ENCODE measurements around the gene HSP90AB1.

Gene HSP90AB1

GRCh38 chr6:44226368-44227147 lies 20.3 kb upstream of the HSP90AB1 start:
- Histone ChIP-seq H3K36me3 (no peaks in the 10 kb centered on the region), H3K4me3 (ENCODE audit: low read depth in 1 of 2, low read length in 1 of 2) (peak overlapping the region in 1 of 2 experiments; percentile 0), H3K27ac (peak overlapping the region; percentile 76), H3K4me1 (ENCODE audit: control insufficient read depth in 1 of 2, insufficient read depth in 1 of 2, low read depth in 1 of 2, low read length in 1 of 2) (peaks cover 58 to 63% of the 10 kb centered on the region in 2 experiments), H3K27me3 (peaks cover 12% of the 10 kb centered on the region), H3K9me3 (no peaks in the 10 kb centered on the region)
- no peak for TF ChIP-seq CTCF (IDR thresholded peaks at IDR 0.05)

GRCh38 chr6:44227148-44227793 lies 19.6 kb upstream of the HSP90AB1 start:
- H3K9me3 ChIP-seq = no peaks in the 10 kb centered on the region
- no peak overlapping the region for H3K4me3 ChIP-seq (ENCODE audit: low read depth in 1 of 2, low read length in 1 of 2)
- H3K27ac ChIP-seq = no peak overlapping the region
- TF ChIP-seq CTCF (IDR thresholded peaks at IDR 0.05) = no peak
- peaks cover 12% of the 10 kb centered on the region for H3K27me3 ChIP-seq
- H3K4me1 ChIP-seq (ENCODE audit: control insufficient read depth in 1 of 2, insufficient read depth in 1 of 2, low read depth in 1 of 2, low read length in 1 of 2) = peaks cover 58 to 64% of the 10 kb centered on the region in 2 experiments
- H3K36me3 ChIP-seq = no peaks in the 10 kb centered on the region

GRCh38 chr6:44228031-44228430 lies 18.9 kb upstream of the HSP90AB1 start:
- H3K36me3 ChIP-seq = no peaks in the 10 kb centered on the region
- no peak for TF ChIP-seq CTCF (IDR thresholded peaks at IDR 0.05)
- peaks cover 56 to 62% of the 10 kb centered on the region in 2 experiments for H3K4me1 ChIP-seq (ENCODE audit: control insufficient read depth in 1 of 2, insufficient read depth in 1 of 2, low read depth in 1 of 2, low read length in 1 of 2)
- H3K4me3 ChIP-seq (ENCODE audit: low read depth in 1 of 2, low read length in 1 of 2) = no peak overlapping the region
- H3K9me3 ChIP-seq = no peaks in the 10 kb centered on the region
- peaks cover 8% of the 10 kb centered on the region for H3K27me3 ChIP-seq
- no peak overlapping the region for H3K27ac ChIP-seq

GRCh38 chr6:44228433-44228832 lies 18.5 kb upstream of the HSP90AB1 start:
- no peaks in the 10 kb centered on the region for H3K9me3 ChIP-seq
- H3K4me3 ChIP-seq (ENCODE audit: low read depth in 1 of 2, low read length in 1 of 2) = no peak overlapping the region
- H3K27ac ChIP-seq = no peak overlapping the region
- TF ChIP-seq CTCF (IDR thresholded peaks at IDR 0.05) = no peak
- peaks cover 58 to 62% of the 10 kb centered on the region in 2 experiments for H3K4me1 ChIP-seq (ENCODE audit: control insufficient read depth in 1 of 2, insufficient read depth in 1 of 2, low read depth in 1 of 2, low read length in 1 of 2)
- peaks cover 4% of the 10 kb centered on the region for H3K27me3 ChIP-seq
- H3K36me3 ChIP-seq = no peaks in the 10 kb centered on the region

GRCh38 chr6:44228836-44229235 lies 18.1 kb upstream of the HSP90AB1 start:
- H3K36me3 ChIP-seq = no peaks in the 10 kb centered on the region
- H3K9me3 ChIP-seq = no peaks in the 10 kb centered on the region
- no peak overlapping the region for H3K4me3 ChIP-seq (ENCODE audit: low read depth in 1 of 2, low read length in 1 of 2)
- no peaks in the 10 kb centered on the region for H3K27me3 ChIP-seq
- H3K27ac ChIP-seq = no peak overlapping the region
- TF ChIP-seq CTCF (IDR thresholded peaks at IDR 0.05) = no peak
- H3K4me1 ChIP-seq (ENCODE audit: control insufficient read depth in 1 of 2, insufficient read depth in 1 of 2, low read depth in 1 of 2, low read length in 1 of 2) = peaks cover 58 to 62% of the 10 kb centered on the region in 2 experiments

All from neutrophil (primary cell).